H9 (cell line): ENCODE results near the gene P2RY8. TPM values are rescaled to one million over a fixed set of nuclear protein-coding genes. Genes with fewer than 3 reads are reported as not detected.

Experiments used
- DNase-seq: peaks from one replicate; pipeline ENCODE4 v3.0.0-alpha.2; 2017
- H2AFZ ChIP-seq: one replicate; pipeline ENCODE4 v1.6.1; 2013; ENCODE audit warnings: mild to moderate bottlenecking, low read length, control low read depth, moderate library complexity
- H2AK5ac ChIP-seq: 2 replicates; pipeline ENCODE4 v1.6.1; 2013; ENCODE audit warnings: low read length, control low read depth, mixed read lengths; ENCODE audit not compliant: insufficient read length
- H2BK120ac ChIP-seq: one replicate; pipeline ENCODE4 v1.6.1; 2013; ENCODE audit warnings: low read depth, mild to moderate bottlenecking, low read length, control low read depth, inconsistent platforms; ENCODE audit not compliant: poor library complexity, severe bottlenecking
- H2BK12ac ChIP-seq: 2 replicates; pipeline ENCODE4 v1.6.1; 2013; ENCODE audit warnings: low read length, control low read depth, mixed read lengths, low read depth; ENCODE audit not compliant: insufficient read length
- H2BK15ac ChIP-seq: 2 replicates; pipeline ENCODE4 v1.6.1; 2013; ENCODE audit warnings: low read depth, low read length, control low read depth
- H2BK20ac ChIP-seq: one replicate; pipeline ENCODE4 v1.6.1; 2013; ENCODE audit warnings: low read depth, mild to moderate bottlenecking, low read length, control low read depth, inconsistent platforms; ENCODE audit not compliant: poor library complexity, severe bottlenecking
- H2BK5ac ChIP-seq: 2 replicates; pipeline ENCODE4 v1.6.1; 2013; ENCODE audit warnings: low read length, control low read depth, mixed read lengths; ENCODE audit not compliant: insufficient read length
- H3K14ac ChIP-seq: 2 replicates; pipeline ENCODE4 v1.6.1; 2013; ENCODE audit warnings: low read length, control low read depth; ENCODE audit not compliant: insufficient read depth
- H3K18ac ChIP-seq: 2 replicates; pipeline ENCODE4 v1.6.1; 2013; ENCODE audit warnings: low read depth, mild to moderate bottlenecking, mixed read lengths, low read length, control low read depth; ENCODE audit not compliant: insufficient read length
- H3K23ac ChIP-seq: 2 replicates; pipeline ENCODE4 v1.6.1; 2013; ENCODE audit warnings: low read length, control low read depth, mixed read lengths, low read depth; ENCODE audit not compliant: insufficient read length
- H3K23me2 ChIP-seq: 2 replicates; pipeline ENCODE4 v1.6.1; 2013; ENCODE audit warnings: low read depth, mild to moderate bottlenecking, mixed read lengths, low read length, control low read depth; ENCODE audit not compliant: insufficient read length, poor library complexity, severe bottlenecking
- H3K27ac ChIP-seq: 2 replicates; pipeline ENCODE4 v1.5.1; 2013; ENCODE audit warnings: low read length, control low read depth, mixed read lengths, low read depth; ENCODE audit not compliant: insufficient read length
- H3K27me3 ChIP-seq: 2 replicates; pipeline ENCODE4 v1.6.1; 2013; ENCODE audit warnings: low read length, control low read depth, inconsistent platforms; ENCODE audit not compliant: insufficient read depth
- H3K4ac ChIP-seq: 2 replicates; pipeline ENCODE4 v1.6.1; 2013; ENCODE audit warnings: low read depth, mild to moderate bottlenecking, control low read depth, inconsistent platforms, low read length, moderate library complexity
- H3K4me1 ChIP-seq: 2 replicates; pipeline ENCODE4 v1.6.1; 2013; ENCODE audit warnings: low read length, control low read depth, inconsistent platforms; ENCODE audit not compliant: insufficient read depth
- H3K4me2 ChIP-seq: 2 replicates; pipeline ENCODE4 v1.6.1; 2013; ENCODE audit warnings: low read length, control low read depth, mixed read lengths; ENCODE audit not compliant: insufficient read length, insufficient read depth
- H3K56ac ChIP-seq: 2 replicates; pipeline ENCODE4 v1.6.1; 2013; ENCODE audit warnings: low read depth, mild to moderate bottlenecking, mixed read lengths, low read length, control low read depth; ENCODE audit not compliant: insufficient read length
- H3K79me1 ChIP-seq: 2 replicates; pipeline ENCODE4 v1.6.1; 2013; ENCODE audit warnings: low read depth, mild to moderate bottlenecking, moderate library complexity, low read length, control low read depth, inconsistent platforms; ENCODE audit not compliant: insufficient read depth, poor library complexity, severe bottlenecking
- H3K79me2 ChIP-seq: 2 replicates; pipeline ENCODE4 v1.6.1; 2013; ENCODE audit warnings: low read length, control low read depth, inconsistent platforms; ENCODE audit not compliant: insufficient read depth
- H3K9ac ChIP-seq: 2 replicates; pipeline ENCODE4 v1.6.1; 2013; ENCODE audit warnings: low read length, control low read depth, mixed read lengths; ENCODE audit not compliant: insufficient read length; ENCODE audit errors: extremely low read depth
- H3K9me3 ChIP-seq: one replicate; pipeline ENCODE4 v1.6.1; 2013; ENCODE audit warnings: low read depth, low read length, inconsistent platforms; ENCODE audit not compliant: control insufficient read depth
- H3T11ph ChIP-seq: one replicate; pipeline ENCODE4 v1.6.1; 2013; ENCODE audit warnings: mild to moderate bottlenecking, low read length, control low read depth, inconsistent platforms
- H4K20me1 ChIP-seq: one replicate; pipeline ENCODE4 v1.6.1; 2013; ENCODE audit not compliant: control insufficient read depth, insufficient read length, insufficient read depth
- H4K5ac ChIP-seq: 2 replicates; pipeline ENCODE4 v1.6.1; 2013; ENCODE audit warnings: low read depth, mild to moderate bottlenecking, mixed read lengths, low read length, control low read depth; ENCODE audit not compliant: insufficient read length
- H4K8ac ChIP-seq: replicated peaks from 2 replicates; pipeline ENCODE4 v1.6.1; 2013; ENCODE audit warnings: low read length, control low read depth, mixed read lengths, low read depth; ENCODE audit not compliant: insufficient read length
- H4K91ac ChIP-seq: 2 replicates; pipeline ENCODE4 v1.6.1; 2013; ENCODE audit warnings: low read depth, mild to moderate bottlenecking, moderate library complexity, mixed read lengths, low read length, control low read depth; ENCODE audit not compliant: insufficient read length
- H3K27ac Mint-ChIP-seq, 3 experiments: 2 replicates in 2 of 3; 3 replicates in 1 of 3; pipeline ENCODE4 v1.8.0; 2020 to 2021; ENCODE audit warnings: mixed read lengths in 3 of 3, mild to moderate bottlenecking in 1 of 3, moderate library complexity in 1 of 3
- H3K27me3 Mint-ChIP-seq: 2 replicates; pipeline ENCODE4 v1.8.0; 2021; ENCODE audit warnings: low read depth, mild to moderate bottlenecking, moderate library complexity, mixed read lengths
- H3K36me3 Mint-ChIP-seq, 3 experiments: 2 replicates in 2 of 3; 3 replicates in 1 of 3; pipeline ENCODE4 v1.8.0; 2020 to 2021; ENCODE audit warnings: low read depth in 3 of 3, mixed read lengths in 3 of 3; ENCODE audit not compliant: insufficient read depth in 1 of 3
- H3K4me1 Mint-ChIP-seq, 2 experiments: 2 replicates each; pipeline ENCODE4 v1.8.0; 2020; ENCODE audit warnings: mixed read lengths in 2 of 2
- H3K4me3 Mint-ChIP-seq, 2 experiments: 2 replicates in 1 of 2; 3 replicates in 1 of 2; pipeline ENCODE4 v1.8.0; 2020 to 2021; ENCODE audit warnings: mild to moderate bottlenecking in 2 of 2, mixed read lengths in 2 of 2, moderate library complexity in 1 of 2
- H3K9me3 Mint-ChIP-seq, 2 experiments: 2 replicates in 1 of 2; 3 replicates in 1 of 2; pipeline ENCODE4 v1.8.0; 2020; ENCODE audit warnings: mild to moderate bottlenecking in 2 of 2, mixed read lengths in 2 of 2, moderate library complexity in 1 of 2
- WGBS: extraction: QIAGEN DNeasy Blood & Tissue Kit; methylation state at CpG from one replicate; pipeline ENCODE4 v1.1.7; 2013; ENCODE audit warnings: missing lambda C conversion rate, low lambda C conversion rate, mixed read lengths; ENCODE audit not compliant: insufficient read length; ENCODE audit errors: extremely low coverage; 5-methylcytosine and 5-hydroxymethylcytosine counted together
- total RNA-seq: library from RNA; stranded (reverse); gene quantifications from 2 replicates; pipeline ENCODE4 v1.2.1, GENCODE V29; 2021
- TF ChIP-seq, protein P1 (sequence below): fragments of 200-600 bp; sonication (generic); conservative IDR thresholded peaks from 3 replicates; pipeline ENCODE4 v1.8.0; 2021; ENCODE audit warnings: antibody characterized with exemption, mild to moderate bottlenecking

P2RY8 gene
- total RNA-seq, 1 experiment from 2014 or later = not detected

DNA sequence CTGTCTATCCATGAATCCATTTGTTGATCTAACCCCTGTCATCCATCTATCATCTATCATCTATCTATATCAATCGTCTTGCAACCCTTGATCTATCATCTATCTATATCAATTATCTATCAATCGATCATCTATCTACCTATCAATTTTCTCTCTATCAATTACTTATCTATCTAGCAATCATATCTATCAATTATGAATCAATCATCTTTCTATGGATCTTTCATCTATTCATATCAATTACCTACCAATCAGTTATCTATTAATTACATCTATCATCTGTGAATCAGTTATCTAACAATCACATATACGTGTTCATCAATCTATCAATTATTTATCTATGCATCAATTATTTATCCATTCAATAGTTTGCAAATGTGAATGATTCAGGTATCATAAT, 59.8 kb downstream of the P2RY8 start:
- TF ChIP-seq, protein P1, sequence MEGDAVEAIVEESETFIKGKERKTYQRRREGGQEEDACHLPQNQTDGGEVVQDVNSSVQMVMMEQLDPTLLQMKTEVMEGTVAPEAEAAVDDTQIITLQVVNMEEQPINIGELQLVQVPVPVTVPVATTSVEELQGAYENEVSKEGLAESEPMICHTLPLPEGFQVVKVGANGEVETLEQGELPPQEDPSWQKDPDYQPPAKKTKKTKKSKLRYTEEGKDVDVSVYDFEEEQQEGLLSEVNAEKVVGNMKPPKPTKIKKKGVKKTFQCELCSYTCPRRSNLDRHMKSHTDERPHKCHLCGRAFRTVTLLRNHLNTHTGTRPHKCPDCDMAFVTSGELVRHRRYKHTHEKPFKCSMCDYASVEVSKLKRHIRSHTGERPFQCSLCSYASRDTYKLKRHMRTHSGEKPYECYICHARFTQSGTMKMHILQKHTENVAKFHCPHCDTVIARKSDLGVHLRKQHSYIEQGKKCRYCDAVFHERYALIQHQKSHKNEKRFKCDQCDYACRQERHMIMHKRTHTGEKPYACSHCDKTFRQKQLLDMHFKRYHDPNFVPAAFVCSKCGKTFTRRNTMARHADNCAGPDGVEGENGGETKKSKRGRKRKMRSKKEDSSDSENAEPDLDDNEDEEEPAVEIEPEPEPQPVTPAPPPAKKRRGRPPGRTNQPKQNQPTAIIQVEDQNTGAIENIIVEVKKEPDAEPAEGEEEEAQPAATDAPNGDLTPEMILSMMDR = no peak
- WGBS = 100% methylated on average over 2 of the region's 3 CpGs

More for the DNA sequence above, 59.8 kb downstream of the P2RY8 start:
- Mint-ChIP-seq H3K9me3 (peaks cover 17 to 39% of the 10 kb centered on the region in 2 experiments), H3K36me3 (peaks cover 0 to 14% (median 3%) of the 10 kb centered on the region in 3 experiments; a peak in 3 of 7 replicates), H3K27ac (no peak overlapping the region), H3K27me3 (peaks cover 8% of the 10 kb centered on the region), H3K4me1 (peaks cover 7 to 8% of the 10 kb centered on the region in 2 experiments), H3K4me3 (no peak overlapping the region)
- H2AK5ac ChIP-seq = no peak overlapping the region
- peaks cover 1% of the 10 kb centered on the region; the same call in 1 of the 2 replicates for H3K4me1 ChIP-seq
- H4K8ac ChIP-seq = no peak overlapping the region
- H2BK120ac ChIP-seq = no peak overlapping the region
- no peak overlapping the region for H3K18ac ChIP-seq
- no peak overlapping the region for H3K9ac ChIP-seq
- DNase-seq = no peak
- H3K4me2 ChIP-seq = no peak overlapping the region
- no peak overlapping the region for H2AFZ ChIP-seq
- H3K27me3 ChIP-seq = no peaks in the 10 kb centered on the region
- H4K91ac ChIP-seq = no peak overlapping the region
- H2BK5ac ChIP-seq = no peak overlapping the region
- H3K4ac ChIP-seq = no peak overlapping the region
- H3K56ac ChIP-seq = no peak overlapping the region
- H2BK12ac ChIP-seq = no peak overlapping the region
- peaks cover 3% of the 10 kb centered on the region for H3K23me2 ChIP-seq
- H3T11ph ChIP-seq = no peak overlapping the region
- H3K23ac ChIP-seq = no peak overlapping the region
- no peaks in the 10 kb centered on the region for H4K20me1 ChIP-seq
- H3K9me3 ChIP-seq = no peaks in the 10 kb centered on the region
- no peak overlapping the region for H4K5ac ChIP-seq
- no peaks in the 10 kb centered on the region for H3K79me2 ChIP-seq
- H3K14ac ChIP-seq = no peak overlapping the region
- H3K27ac ChIP-seq = no peak overlapping the region
- H3K79me1 ChIP-seq = no peaks in the 10 kb centered on the region
- H2BK20ac ChIP-seq = no peak overlapping the region
- no peak overlapping the region for H2BK15ac ChIP-seq
